SK-N-SH (cell line): ENCODE measurements around the gene VSIG8. TPM values are rescaled to one million over a fixed set of nuclear protein-coding genes. Genes with fewer than 3 reads are reported as not detected.

Source experiments
- CTCF ChIA-PET: fragments of 300-600, 350-600 bp; formaldehyde crosslinking; extraction: SDS; loops from one replicate; lab custom pipeline; 2021; lab: Yijun Ruan, JAX
- POLR2A ChIA-PET: fragments of 350-600 bp; sonication (Branson Sonifier 250); formaldehyde crosslinking; extraction: SDS; loops from one replicate; lab custom pipeline; 2020; ENCODE audit warnings: antibody characterized with exemption, inconsistent platforms; lab: Yijun Ruan, JAX
- DNase-seq: peaks from one replicate; pipeline ENCODE4 v3.0.0; 2012
- H2AFZ ChIP-seq: fragments of 200-600 bp; sonication (generic); 2 replicates; pipeline ENCODE4 v1.8.1; 2016; ENCODE audit warnings: antibody characterized with exemption, mild to moderate bottlenecking, low read depth
- H3F3A ChIP-seq: fragments of 200-600 bp; sonication (generic); replicated peaks from 2 replicates; pipeline ENCODE3; 2016; ENCODE audit warnings: antibody characterized with exemption, mild to moderate bottlenecking; ENCODE audit not compliant: insufficient read depth
- H3K27ac ChIP-seq, 2 experiments: fragments of 200-500 bp in 1 of 2; fragments of 200-600 bp in 1 of 2; sonication (Bioruptor generic) in 1 of 2; sonication (generic), shearing (Covaris generic) in 1 of 2; 2 replicates each; pipeline versions ENCODE4 v1.5.1 to v1.6.1; 2014 to 2016; ENCODE audit warnings: low read depth in 2 of 2, inconsistent platforms in 1 of 2, low read length in 1 of 2, mild to moderate bottlenecking in 1 of 2, mixed read lengths in 1 of 2
- H3K27me3 ChIP-seq: fragments of 200-600 bp; sonication (generic), shearing (Covaris generic); 2 replicates; pipeline ENCODE4 v1.6.1; 2016; ENCODE audit warnings: mixed run types; ENCODE audit not compliant: insufficient read depth
- H3K36me3 ChIP-seq, 2 experiments: fragments of 200-500 bp in 1 of 2; fragments of 200-600 bp in 1 of 2; sonication (Bioruptor generic) in 1 of 2; sonication (generic) in 1 of 2; replicated peaks in 1 of 2; 2 replicates each; pipeline versions ENCODE3 to v1.5.1; 2014 to 2016; ENCODE audit warnings: low read length in 1 of 2, mild to moderate bottlenecking in 1 of 2; ENCODE audit not compliant: insufficient read depth in 2 of 2, control insufficient read depth in 1 of 2
- H3K4me1 ChIP-seq, 2 experiments: fragments of 200-500 bp in 1 of 2; fragments of 200-600 bp in 1 of 2; sonication (Bioruptor generic) in 1 of 2; sonication (generic), shearing (Covaris generic) in 1 of 2; 2 replicates each; pipeline versions ENCODE4 v1.5.1 to v1.6.1; 2014 to 2016; ENCODE audit warnings: low read depth in 1 of 2, low read length in 1 of 2, mixed run types in 1 of 2; ENCODE audit not compliant: insufficient read depth in 2 of 2, control insufficient read depth in 1 of 2
- H3K4me2 ChIP-seq: fragments of 200-600 bp; sonication (generic), shearing (Covaris generic); 2 replicates; pipeline ENCODE4 v1.6.1; 2017; ENCODE audit warnings: mixed run types
- H3K4me3 ChIP-seq, 2 experiments: fragments of 200-500 bp in 1 of 2; fragments of 200-600 bp in 1 of 2; sonication (Bioruptor generic) in 1 of 2; sonication (generic), shearing (Covaris generic) in 1 of 2; 2 replicates each; pipeline versions ENCODE4 v1.5.1 to v1.8.1; 2014 to 2016; ENCODE audit warnings: low read depth in 2 of 2, inconsistent platforms in 1 of 2, low read length in 1 of 2, mild to moderate bottlenecking in 1 of 2, mixed read lengths in 1 of 2, moderate library complexity in 1 of 2
- H3K79me2 ChIP-seq: fragments of 200-600 bp; sonication (generic); 2 replicates; pipeline ENCODE4 v1.8.1; 2017; ENCODE audit warnings: mild to moderate bottlenecking; ENCODE audit not compliant: insufficient read depth
- H3K9ac ChIP-seq: fragments of 200-600 bp; sonication (generic); 2 replicates; pipeline ENCODE4 v1.6.1; 2017; ENCODE audit warnings: mixed run types
- H3K9me2 ChIP-seq: fragments of 200-600 bp; sonication (generic); 2 replicates; pipeline ENCODE4 v1.6.1; 2017; ENCODE audit warnings: mixed run types
- H3K9me3 ChIP-seq: fragments of 200-600 bp; sonication (generic); 2 replicates; pipeline ENCODE4 v1.6.1; 2017; ENCODE audit warnings: mixed run types, mild to moderate bottlenecking, moderate library complexity
- H4K20me1 ChIP-seq: fragments of 200-600 bp; sonication (generic); 2 replicates; pipeline ENCODE4 v1.6.1; 2017; ENCODE audit warnings: mild to moderate bottlenecking, mixed run types; ENCODE audit not compliant: insufficient read depth
- ELF1 ChIP-seq: IDR thresholded peaks from 2 replicates; pipeline ENCODE4 v1.4.0; 2012
- FOSL2 ChIP-seq: IDR thresholded peaks from 2 replicates; pipeline ENCODE4 v1.4.0; 2012; ENCODE audit warnings: low read depth, mild to moderate bottlenecking, moderate library complexity, borderline replicate concordance
- FOXJ3 ChIP-seq: sonication (generic); formaldehyde crosslinking; IDR thresholded peaks from 2 replicates; pipeline ENCODE4 v1.5.1; 2020; ENCODE audit warnings: mild to moderate bottlenecking, missing genetic modification reagents
- GABPA ChIP-seq: IDR thresholded peaks from 2 replicates; pipeline ENCODE4 v1.4.0; 2012; ENCODE audit warnings: low read depth, mild to moderate bottlenecking
- JUND ChIP-seq: IDR thresholded peaks from 2 replicates; pipeline ENCODE4 v1.4.0; 2012
- MEF2A ChIP-seq: IDR thresholded peaks from 2 replicates; pipeline ENCODE4 v1.4.0; 2012; ENCODE audit warnings: low read depth, borderline replicate concordance
- MXI1 ChIP-seq: IDR thresholded peaks from 2 replicates; pipeline ENCODE4 v1.6.1; 2012; ENCODE audit warnings: mild to moderate bottlenecking, low read depth, low read length, improper control_type of control experiment
- NFIC ChIP-seq: IDR thresholded peaks from 2 replicates; pipeline ENCODE4 v1.4.0; 2012; ENCODE audit warnings: borderline replicate concordance
- RAD21 ChIP-seq: IDR thresholded peaks from 2 replicates; pipeline ENCODE4 v1.6.1; 2012; ENCODE audit warnings: mild to moderate bottlenecking, low read length
- RCOR1 ChIP-seq: fragments of 150-350 bp; IDR thresholded peaks from 2 replicates; pipeline ENCODE4 v1.6.1; 2017; ENCODE audit warnings: antibody characterized with exemption, low read length
- RXRA ChIP-seq: IDR thresholded peaks from 2 replicates; pipeline ENCODE4 v1.4.0; 2012; ENCODE audit warnings: low read depth, mild to moderate bottlenecking, borderline replicate concordance
- TAF1 ChIP-seq: IDR thresholded peaks from 2 replicates; pipeline ENCODE4 v1.6.1; 2012; ENCODE audit warnings: low read depth, mild to moderate bottlenecking, low read length, moderate library complexity, borderline replicate concordance
- TCF12 ChIP-seq: IDR thresholded peaks from 2 replicates; pipeline ENCODE4 v1.4.0; 2012
- TEAD4 ChIP-seq: IDR thresholded peaks from 2 replicates; pipeline ENCODE4 v1.4.0; 2012; ENCODE audit warnings: mild to moderate bottlenecking, borderline replicate concordance; ENCODE audit not compliant: insufficient read depth
- YY1 ChIP-seq: IDR thresholded peaks from 2 replicates; pipeline ENCODE4 v1.4.0; 2012; ENCODE audit warnings: low read depth, mild to moderate bottlenecking
- WGBS: methylation state at CpG from one replicate; pipeline ENCODE4 v1.1.6; 2017; ENCODE audit warnings: low lambda C conversion rate; 5-methylcytosine and 5-hydroxymethylcytosine counted together
- polyA plus RNA-seq, 3 experiments: library from polyadenylated mRNA; depleted of rRNA; stranded (reverse); fragments of >200 nt; gene quantifications; 2 replicates each; pipeline ENCODE4 v1.2.3, GENCODE V29; 2012
- TF ChIP-seq, protein P1 (sequence below): fragments of 200-600 bp; sonication (generic); IDR thresholded peaks from 2 replicates; pipeline ENCODE4 v1.6.1; 2017; ENCODE audit warnings: antibody characterized with exemption, mild to moderate bottlenecking, moderate library complexity
- TF ChIP-seq, protein P2 (sequence below): IDR thresholded peaks from 2 replicates; pipeline ENCODE4; 2012
- TF ChIP-seq, protein P3 (sequence below): fragments of 150-350 bp; IDR thresholded peaks from 2 replicates; pipeline ENCODE4 v1.6.1; 2017; ENCODE audit warnings: antibody characterized with exemption, low read length, low read depth, borderline replicate concordance
- TF ChIP-seq, protein P4 (sequence below): IDR thresholded peaks from 2 replicates; pipeline ENCODE4 v1.6.1; 2012; ENCODE audit warnings: mild to moderate bottlenecking, low read depth, low read length, moderate library complexity
- TF ChIP-seq, protein P5 (sequence below): IDR thresholded peaks from 2 replicates; pipeline ENCODE4 v1.4.0; 2012; ENCODE audit warnings: low read depth, borderline replicate concordance

The VSIG8 gene
- polyA plus RNA-seq, 1 of the 3 experiments (the other 2 are of a cell fraction), result not detected

DNA sequence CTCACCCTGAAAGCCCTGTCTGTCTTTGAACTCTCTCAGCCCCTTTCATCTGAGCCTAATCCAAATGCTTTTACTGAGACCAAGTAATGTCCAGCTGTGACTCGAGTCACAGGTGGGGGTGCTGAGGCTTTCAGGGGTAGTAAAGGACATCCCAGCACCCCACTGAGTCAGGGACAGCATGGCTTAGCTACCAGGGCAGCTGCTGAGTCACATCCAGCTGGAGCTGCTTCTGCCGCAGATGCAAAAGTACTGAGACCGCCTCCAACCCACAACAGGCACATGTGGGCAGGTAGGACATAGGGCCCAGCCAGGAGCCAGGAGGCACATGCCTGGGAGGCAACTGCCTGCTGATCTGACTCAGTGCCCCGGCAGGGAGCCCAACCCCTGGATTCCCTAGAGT is 6.7 kb upstream of the VSIG8 start (continued):
- TF ChIP-seq, protein P1, sequence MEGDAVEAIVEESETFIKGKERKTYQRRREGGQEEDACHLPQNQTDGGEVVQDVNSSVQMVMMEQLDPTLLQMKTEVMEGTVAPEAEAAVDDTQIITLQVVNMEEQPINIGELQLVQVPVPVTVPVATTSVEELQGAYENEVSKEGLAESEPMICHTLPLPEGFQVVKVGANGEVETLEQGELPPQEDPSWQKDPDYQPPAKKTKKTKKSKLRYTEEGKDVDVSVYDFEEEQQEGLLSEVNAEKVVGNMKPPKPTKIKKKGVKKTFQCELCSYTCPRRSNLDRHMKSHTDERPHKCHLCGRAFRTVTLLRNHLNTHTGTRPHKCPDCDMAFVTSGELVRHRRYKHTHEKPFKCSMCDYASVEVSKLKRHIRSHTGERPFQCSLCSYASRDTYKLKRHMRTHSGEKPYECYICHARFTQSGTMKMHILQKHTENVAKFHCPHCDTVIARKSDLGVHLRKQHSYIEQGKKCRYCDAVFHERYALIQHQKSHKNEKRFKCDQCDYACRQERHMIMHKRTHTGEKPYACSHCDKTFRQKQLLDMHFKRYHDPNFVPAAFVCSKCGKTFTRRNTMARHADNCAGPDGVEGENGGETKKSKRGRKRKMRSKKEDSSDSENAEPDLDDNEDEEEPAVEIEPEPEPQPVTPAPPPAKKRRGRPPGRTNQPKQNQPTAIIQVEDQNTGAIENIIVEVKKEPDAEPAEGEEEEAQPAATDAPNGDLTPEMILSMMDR, result no peak
- TF ChIP-seq RCOR1 (no peak), JUND (0 out of 2 replicates have a peak, but pooled peaks have one; percentile 8)

DNA sequence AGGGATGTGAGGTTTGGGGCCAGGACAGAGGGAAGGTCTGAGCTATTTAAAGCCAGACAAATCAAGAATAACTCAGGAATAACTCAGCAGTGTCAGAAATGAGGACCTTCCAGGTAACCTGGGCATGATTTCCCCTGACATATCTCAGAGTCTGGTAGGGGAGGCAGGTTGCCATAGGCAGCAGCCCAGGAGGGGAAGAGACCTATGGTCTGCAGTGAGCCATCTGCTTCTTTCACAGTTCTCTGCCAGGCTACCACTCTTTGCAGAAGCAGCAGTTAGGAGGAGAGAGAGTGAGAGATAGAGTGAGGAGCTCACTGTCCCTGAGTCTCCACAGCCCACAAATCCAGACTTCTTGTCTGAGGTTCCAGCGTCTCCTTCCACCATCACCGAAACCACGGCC is 6.3 kb upstream of the VSIG8 start:
- H3K9me2 ChIP-seq, result no peaks in the 10 kb centered on the region
- CTCF ChIA-PET, result interaction anchor here (1.6 to 7.1 kb wide), 3 partner anchors 11 to 88 kb away, joined by 3 to 46 read pairs (median 5); partner anchors contain the start of gene DUSP23
- no peaks in the 10 kb centered on the region for H3K79me2 ChIP-seq
- H3K27me3 ChIP-seq, result no peaks in the 10 kb centered on the region
- POLR2A ChIA-PET, result interaction anchor here (0.6 kb wide), 1 partner anchor 9 kb away, joined by 3 read pairs; no protein-coding TSS in a partner anchor
- no peaks in the 10 kb centered on the region for H3K9me3 ChIP-seq
- no peak overlapping the region for H3K9ac ChIP-seq
- H3K4me2 ChIP-seq, result no peak overlapping the region
- DNase-seq, result no peak
- no peaks in the 10 kb centered on the region for H4K20me1 ChIP-seq
- no peak overlapping the region for H3K27ac ChIP-seq
- H3K36me3 ChIP-seq, result no peaks in the 10 kb centered on the region
- TF ChIP-seq YY1 (no peak), NFIC (no peak), ELF1 (no peak), FOXJ3 (CRISPR knock-in tag) (no peak), TCF12 (no peak), RXRA (no peak), MXI1 (no peak), RAD21 (no peak), TAF1 (no peak), GABPA (no peak), TEAD4 (no peak), FOSL2 (no peak), MEF2A (no peak)
- TF ChIP-seq, protein P2, sequence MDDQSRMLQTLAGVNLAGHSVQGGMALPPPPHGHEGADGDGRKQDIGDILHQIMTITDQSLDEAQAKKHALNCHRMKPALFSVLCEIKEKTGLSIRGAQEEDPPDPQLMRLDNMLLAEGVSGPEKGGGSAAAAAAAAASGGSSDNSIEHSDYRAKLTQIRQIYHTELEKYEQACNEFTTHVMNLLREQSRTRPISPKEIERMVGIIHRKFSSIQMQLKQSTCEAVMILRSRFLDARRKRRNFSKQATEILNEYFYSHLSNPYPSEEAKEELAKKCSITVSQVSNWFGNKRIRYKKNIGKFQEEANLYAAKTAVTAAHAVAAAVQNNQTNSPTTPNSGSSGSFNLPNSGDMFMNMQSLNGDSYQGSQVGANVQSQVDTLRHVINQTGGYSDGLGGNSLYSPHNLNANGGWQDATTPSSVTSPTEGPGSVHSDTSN, result no peak
- TF ChIP-seq, protein P3, sequence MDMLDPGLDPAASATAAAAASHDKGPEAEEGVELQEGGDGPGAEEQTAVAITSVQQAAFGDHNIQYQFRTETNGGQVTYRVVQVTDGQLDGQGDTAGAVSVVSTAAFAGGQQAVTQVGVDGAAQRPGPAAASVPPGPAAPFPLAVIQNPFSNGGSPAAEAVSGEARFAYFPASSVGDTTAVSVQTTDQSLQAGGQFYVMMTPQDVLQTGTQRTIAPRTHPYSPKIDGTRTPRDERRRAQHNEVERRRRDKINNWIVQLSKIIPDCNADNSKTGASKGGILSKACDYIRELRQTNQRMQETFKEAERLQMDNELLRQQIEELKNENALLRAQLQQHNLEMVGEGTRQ, result no peak
- TF ChIP-seq, protein P4, sequence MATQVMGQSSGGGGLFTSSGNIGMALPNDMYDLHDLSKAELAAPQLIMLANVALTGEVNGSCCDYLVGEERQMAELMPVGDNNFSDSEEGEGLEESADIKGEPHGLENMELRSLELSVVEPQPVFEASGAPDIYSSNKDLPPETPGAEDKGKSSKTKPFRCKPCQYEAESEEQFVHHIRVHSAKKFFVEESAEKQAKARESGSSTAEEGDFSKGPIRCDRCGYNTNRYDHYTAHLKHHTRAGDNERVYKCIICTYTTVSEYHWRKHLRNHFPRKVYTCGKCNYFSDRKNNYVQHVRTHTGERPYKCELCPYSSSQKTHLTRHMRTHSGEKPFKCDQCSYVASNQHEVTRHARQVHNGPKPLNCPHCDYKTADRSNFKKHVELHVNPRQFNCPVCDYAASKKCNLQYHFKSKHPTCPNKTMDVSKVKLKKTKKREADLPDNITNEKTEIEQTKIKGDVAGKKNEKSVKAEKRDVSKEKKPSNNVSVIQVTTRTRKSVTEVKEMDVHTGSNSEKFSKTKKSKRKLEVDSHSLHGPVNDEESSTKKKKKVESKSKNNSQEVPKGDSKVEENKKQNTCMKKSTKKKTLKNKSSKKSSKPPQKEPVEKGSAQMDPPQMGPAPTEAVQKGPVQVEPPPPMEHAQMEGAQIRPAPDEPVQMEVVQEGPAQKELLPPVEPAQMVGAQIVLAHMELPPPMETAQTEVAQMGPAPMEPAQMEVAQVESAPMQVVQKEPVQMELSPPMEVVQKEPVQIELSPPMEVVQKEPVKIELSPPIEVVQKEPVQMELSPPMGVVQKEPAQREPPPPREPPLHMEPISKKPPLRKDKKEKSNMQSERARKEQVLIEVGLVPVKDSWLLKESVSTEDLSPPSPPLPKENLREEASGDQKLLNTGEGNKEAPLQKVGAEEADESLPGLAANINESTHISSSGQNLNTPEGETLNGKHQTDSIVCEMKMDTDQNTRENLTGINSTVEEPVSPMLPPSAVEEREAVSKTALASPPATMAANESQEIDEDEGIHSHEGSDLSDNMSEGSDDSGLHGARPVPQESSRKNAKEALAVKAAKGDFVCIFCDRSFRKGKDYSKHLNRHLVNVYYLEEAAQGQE, result no peak
- TF ChIP-seq, protein P5, sequence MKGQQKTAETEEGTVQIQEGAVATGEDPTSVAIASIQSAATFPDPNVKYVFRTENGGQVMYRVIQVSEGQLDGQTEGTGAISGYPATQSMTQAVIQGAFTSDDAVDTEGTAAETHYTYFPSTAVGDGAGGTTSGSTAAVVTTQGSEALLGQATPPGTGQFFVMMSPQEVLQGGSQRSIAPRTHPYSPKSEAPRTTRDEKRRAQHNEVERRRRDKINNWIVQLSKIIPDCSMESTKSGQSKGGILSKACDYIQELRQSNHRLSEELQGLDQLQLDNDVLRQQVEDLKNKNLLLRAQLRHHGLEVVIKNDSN, result no peak
- H3K4me1 ChIP-seq, result peaks cover 5 to 9% of the 10 kb centered on the region in 2 experiments; a peak in 1 of 4 replicates
- no peaks in the 10 kb centered on the region for H3F3A ChIP-seq
- 85% methylated on average over 3 of the region's 3 CpGs for WGBS
- H2AFZ ChIP-seq, result no peak overlapping the region
- no peak overlapping the region for H3K4me3 ChIP-seq
